Esophagus squamous epithelium (tissue), 4 donors: ENCODE measurements around the gene APP.

Experiments used
- CTCF ChIP-seq, 6 experiments: fragments of 450-650 bp in 4 of 6; fragments of 200-600 bp in 2 of 6; sonication (generic) in 2 of 6; IDR thresholded peaks; one replicate each; pipeline ENCODE4 v1.5.1; 2016 to 2019; ENCODE audit warnings: antibody characterized with exemption in 6 of 6, mild to moderate bottlenecking in 4 of 6, moderate library complexity in 4 of 6
- POLR2A ChIP-seq, 4 donors: fragments of 450-650 bp; IDR thresholded peaks; one replicate each; pipeline ENCODE4 v1.6.1; 2017; ENCODE audit warnings: antibody characterized with exemption in 4 of 4, mild to moderate bottlenecking in 4 of 4, moderate library complexity in 3 of 4

- TF ChIP-seq CTCF (IDR thresholded peaks at IDR 0.05) (peak in 1 of 6 experiments; percentile 21), POLR2A (IDR thresholded peaks at IDR 0.05) (no peak)
Observed at GRCh38 chr21:25963181-25963580, 207.4 kb downstream of the APP start.
